HepG2 (cell line): ENCODE measurements around the gene SYNDIG1.

Source experiments
- ELF3 ChIP-seq: IDR thresholded peaks from 2 replicates; pipeline ENCODE4 v1.6.1; 2016; ENCODE audit warnings: missing genetic modification reagents, missing compliant biosample characterization
- MZF1 ChIP-seq: sonication (generic); formaldehyde crosslinking; IDR thresholded peaks from 2 replicates; pipeline ENCODE4 v1.8.1; 2023; ENCODE audit warnings: mild to moderate bottlenecking, missing genetic modification reagents, borderline replicate concordance
- RAD21 ChIP-seq: fragments of 450-650 bp; formaldehyde crosslinking; IDR thresholded peaks from 2 replicates; pipeline ENCODE4 v1.5.0; 2020; ENCODE audit warnings: mild to moderate bottlenecking
- SRF ChIP-seq: IDR thresholded peaks from 2 replicates; pipeline ENCODE4 v1.6.1; 2011; ENCODE audit warnings: mild to moderate bottlenecking, low read depth, low read length, moderate library complexity
- TRIM24 ChIP-seq: sonication (generic); formaldehyde crosslinking; IDR thresholded peaks from 2 replicates; pipeline ENCODE4 v1.8.0; 2022; ENCODE audit warnings: mild to moderate bottlenecking, missing genetic modification reagents
- TF ChIP-seq, protein P1 (sequence below): sonication (generic); formaldehyde crosslinking; IDR thresholded peaks from 2 replicates; pipeline ENCODE4 v1.5.0; 2020; ENCODE audit warnings: mild to moderate bottlenecking, missing genetic modification reagents
- TF ChIP-seq, protein P2 (sequence below): sonication (generic); formaldehyde crosslinking; IDR thresholded peaks from 2 replicates; pipeline ENCODE4 v1.4.0; 2020; ENCODE audit warnings: missing genetic modification reagents
- TF ChIP-seq, protein P3 (sequence below): sonication (generic); formaldehyde crosslinking; IDR thresholded peaks from 2 replicates; pipeline ENCODE4 v1.4.0; 2020; ENCODE audit warnings: missing genetic modification reagents

DNA sequence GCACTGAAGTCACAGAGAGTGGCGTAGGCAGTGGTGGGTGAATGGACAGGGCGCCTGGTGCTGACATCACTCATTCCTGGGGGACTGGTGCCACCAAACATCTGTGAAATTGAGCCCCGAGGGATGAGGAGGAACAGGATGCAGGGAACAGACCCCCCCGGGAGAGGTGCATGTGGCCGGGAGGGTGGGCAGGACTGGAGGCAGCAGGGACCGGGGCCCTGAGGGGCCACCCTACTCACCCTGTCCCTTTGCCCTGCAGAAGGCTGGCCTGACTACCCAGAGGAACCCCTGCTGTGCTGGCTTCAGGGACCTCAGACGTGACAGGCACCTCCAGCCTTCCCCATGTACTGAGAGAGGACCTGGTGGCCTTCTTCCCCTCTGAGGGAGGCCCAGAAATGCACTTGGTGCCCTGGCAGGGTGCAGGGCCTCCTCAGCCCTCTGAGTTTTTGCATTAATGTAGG, 25.1 kb downstream of the SYNDIG1 start:
- TF ChIP-seq, protein P1, sequence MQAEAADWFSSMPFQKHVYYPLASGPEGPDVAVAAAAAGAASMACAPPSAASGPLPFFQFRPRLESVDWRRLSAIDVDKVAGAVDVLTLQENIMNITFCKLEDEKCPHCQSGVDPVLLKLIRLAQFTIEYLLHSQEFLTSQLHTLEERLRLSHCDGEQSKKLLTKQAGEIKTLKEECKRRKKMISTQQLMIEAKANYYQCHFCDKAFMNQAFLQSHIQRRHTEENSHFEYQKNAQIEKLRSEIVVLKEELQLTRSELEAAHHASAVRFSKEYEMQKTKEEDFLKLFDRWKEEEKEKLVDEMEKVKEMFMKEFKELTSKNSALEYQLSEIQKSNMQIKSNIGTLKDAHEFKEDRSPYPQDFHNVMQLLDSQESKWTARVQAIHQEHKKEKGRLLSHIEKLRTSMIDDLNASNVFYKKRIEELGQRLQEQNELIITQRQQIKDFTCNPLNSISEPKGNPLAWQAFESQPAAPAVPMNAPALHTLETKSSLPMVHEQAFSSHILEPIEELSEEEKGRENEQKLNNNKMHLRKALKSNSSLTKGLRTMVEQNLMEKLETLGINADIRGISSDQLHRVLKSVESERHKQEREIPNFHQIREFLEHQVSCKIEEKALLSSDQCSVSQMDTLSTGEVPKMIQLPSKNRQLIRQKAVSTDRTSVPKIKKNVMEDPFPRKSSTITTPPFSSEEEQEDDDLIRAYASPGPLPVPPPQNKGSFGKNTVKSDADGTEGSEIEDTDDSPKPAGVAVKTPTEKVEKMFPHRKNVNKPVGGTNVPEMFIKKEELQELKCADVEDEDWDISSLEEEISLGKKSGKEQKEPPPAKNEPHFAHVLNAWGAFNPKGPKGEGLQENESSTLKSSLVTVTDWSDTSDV = no peak
- TF ChIP-seq TRIM24 (CRISPR knock-in tag) (no peak), SRF (no peak), RAD21 (CRISPR knock-in tag) (no peak), MZF1 (CRISPR knock-in tag) (no peak), ELF3 (CRISPR knock-in tag) (no peak)
- TF ChIP-seq, protein P2, sequence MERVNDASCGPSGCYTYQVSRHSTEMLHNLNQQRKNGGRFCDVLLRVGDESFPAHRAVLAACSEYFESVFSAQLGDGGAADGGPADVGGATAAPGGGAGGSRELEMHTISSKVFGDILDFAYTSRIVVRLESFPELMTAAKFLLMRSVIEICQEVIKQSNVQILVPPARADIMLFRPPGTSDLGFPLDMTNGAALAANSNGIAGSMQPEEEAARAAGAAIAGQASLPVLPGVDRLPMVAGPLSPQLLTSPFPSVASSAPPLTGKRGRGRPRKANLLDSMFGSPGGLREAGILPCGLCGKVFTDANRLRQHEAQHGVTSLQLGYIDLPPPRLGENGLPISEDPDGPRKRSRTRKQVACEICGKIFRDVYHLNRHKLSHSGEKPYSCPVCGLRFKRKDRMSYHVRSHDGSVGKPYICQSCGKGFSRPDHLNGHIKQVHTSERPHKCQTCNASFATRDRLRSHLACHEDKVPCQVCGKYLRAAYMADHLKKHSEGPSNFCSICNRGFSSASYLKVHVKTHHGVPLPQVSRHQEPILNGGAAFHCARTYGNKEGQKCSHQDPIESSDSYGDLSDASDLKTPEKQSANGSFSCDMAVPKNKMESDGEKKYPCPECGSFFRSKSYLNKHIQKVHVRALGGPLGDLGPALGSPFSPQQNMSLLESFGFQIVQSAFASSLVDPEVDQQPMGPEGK (CRISPR knock-in tag) = no peak
- TF ChIP-seq, protein P3, sequence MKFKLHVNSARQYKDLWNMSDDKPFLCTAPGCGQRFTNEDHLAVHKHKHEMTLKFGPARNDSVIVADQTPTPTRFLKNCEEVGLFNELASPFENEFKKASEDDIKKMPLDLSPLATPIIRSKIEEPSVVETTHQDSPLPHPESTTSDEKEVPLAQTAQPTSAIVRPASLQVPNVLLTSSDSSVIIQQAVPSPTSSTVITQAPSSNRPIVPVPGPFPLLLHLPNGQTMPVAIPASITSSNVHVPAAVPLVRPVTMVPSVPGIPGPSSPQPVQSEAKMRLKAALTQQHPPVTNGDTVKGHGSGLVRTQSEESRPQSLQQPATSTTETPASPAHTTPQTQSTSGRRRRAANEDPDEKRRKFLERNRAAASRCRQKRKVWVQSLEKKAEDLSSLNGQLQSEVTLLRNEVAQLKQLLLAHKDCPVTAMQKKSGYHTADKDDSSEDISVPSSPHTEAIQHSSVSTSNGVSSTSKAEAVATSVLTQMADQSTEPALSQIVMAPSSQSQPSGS = no peak
